ENCODE data around the gene AGPAT3. TPM values are rescaled to one million over a fixed set of nuclear protein-coding genes. Genes with fewer than 3 reads are reported as not detected.
A peak's percentile ranks its signal among the peaks of the same experiment; 100 is the strongest.

The AGPAT3 gene
- total RNA-seq, 2 donors from 2014 or later: 21.2 to 109 TPM

- DNase-seq (ENCODE audit: low spot score in 2 of 2) (no peak), ATAC-seq (no peak)
- Mint-ChIP-seq H3K36me3 (peaks cover 0 to 6% of the 10 kb centered on the region in 2 donors), H3K27ac (peak overlapping the region; percentile 60 to 77), H3K9me3 (no peaks in the 10 kb centered on the region)
Observed at GRCh38 chr21:43929217-43929971, 64.4 kb downstream of the AGPAT3 start.

GRCh38 chr21:43930074-43930847, 65.2 kb downstream of the AGPAT3 start:
- no peak for ATAC-seq
- DNase-seq (ENCODE audit: low spot score in 2 of 2): no peak
- no peaks in the 10 kb centered on the region for H3K9me3 Mint-ChIP-seq
- H3K36me3 Mint-ChIP-seq: peaks cover 0 to 6% of the 10 kb centered on the region in 2 donors
- H3K27ac Mint-ChIP-seq: peak overlapping the region in 1 of 2 donors; percentile 77

- peaks cover 0 to 6% of the 10 kb centered on the region in 2 donors for H3K36me3 Mint-ChIP-seq
- DNase-seq (ENCODE audit: low spot score in 2 of 2): no peak
Observed at GRCh38 chr21:43930848-43931375, 65.9 kb downstream of the AGPAT3 start.

GRCh38 chr21:43931489-43931888, 66.5 kb downstream of the AGPAT3 start:
- peaks cover 0 to 6% of the 10 kb centered on the region in 2 donors for H3K36me3 Mint-ChIP-seq
- DNase-seq (ENCODE audit: low spot score in 2 of 2) (no peak), ATAC-seq (no peak)
- H3K9me3 Mint-ChIP-seq: no peaks in the 10 kb centered on the region
- peak overlapping the region in 1 of 2 donors; percentile 58 for H3K27ac Mint-ChIP-seq

More at GRCh38 chr21:43930848-43931375, 65.9 kb downstream of the AGPAT3 start:
- H3K27ac Mint-ChIP-seq: peak overlapping the region; percentile 12 to 29
- no peak for ATAC-seq
- H3K9me3 Mint-ChIP-seq: no peaks in the 10 kb centered on the region

GRCh38 chr21:43932005-43932404, 67.0 kb downstream of the AGPAT3 start:
- DNase-seq (ENCODE audit: low spot score in 2 of 2): no peak
- no peaks in the 10 kb centered on the region for H3K9me3 Mint-ChIP-seq
- peaks cover 0 to 6% of the 10 kb centered on the region in 2 donors for H3K36me3 Mint-ChIP-seq
- no peak for ATAC-seq
- H3K27ac Mint-ChIP-seq: peak overlapping the region in 1 of 2 donors; percentile 39

- Mint-ChIP-seq H3K36me3 (peaks cover 0 to 6% of the 10 kb centered on the region in 2 donors), H3K27ac (peak overlapping the region in 1 of 2 donors; percentile 72), H3K9me3 (no peaks in the 10 kb centered on the region)
- no peak for ATAC-seq
- no peak for DNase-seq (ENCODE audit: low spot score in 2 of 2)
Observed at GRCh38 chr21:43933199-43933598, 68.2 kb downstream of the AGPAT3 start.

- ATAC-seq (no peak), DNase-seq (ENCODE audit: low spot score in 2 of 2) (no peak)
- H3K27ac Mint-ChIP-seq: no peak overlapping the region
- no peaks in the 10 kb centered on the region for H3K9me3 Mint-ChIP-seq
- H3K36me3 Mint-ChIP-seq: peaks cover 0 to 6% of the 10 kb centered on the region in 2 donors
Observed at GRCh38 chr21:43933680-43934079, 68.7 kb downstream of the AGPAT3 start.

- ATAC-seq: no peak
- no peak for DNase-seq (ENCODE audit: low spot score in 2 of 2)
- Mint-ChIP-seq H3K27ac (peak overlapping the region in 1 of 2 donors; percentile 77), H3K36me3 (peaks cover 0 to 6% of the 10 kb centered on the region in 2 donors), H3K9me3 (no peaks in the 10 kb centered on the region)
Observed at GRCh38 chr21:43934116-43934515, 69.1 kb downstream of the AGPAT3 start.

- Mint-ChIP-seq H3K27ac (peak overlapping the region in 1 of 2 donors; percentile 66), H3K9me3 (no peaks in the 10 kb centered on the region), H3K36me3 (peaks cover 0 to 6% of the 10 kb centered on the region in 2 donors)
- no peak for ATAC-seq
- DNase-seq (ENCODE audit: low spot score in 2 of 2): no peak
Observed at GRCh38 chr21:43934716-43935705, 70.0 kb downstream of the AGPAT3 start.

GRCh38 chr21:43935711-43936110, 70.7 kb downstream of the AGPAT3 start:
- no peak for ATAC-seq
- no peaks in the 10 kb centered on the region for H3K9me3 Mint-ChIP-seq
- DNase-seq (ENCODE audit: low spot score in 2 of 2): no peak
- peak overlapping the region in 1 of 2 donors; percentile 66 for H3K27ac Mint-ChIP-seq
- H3K36me3 Mint-ChIP-seq: peaks cover 0 to 6% of the 10 kb centered on the region in 2 donors

- H3K27ac Mint-ChIP-seq: no peak overlapping the region
- H3K9me3 Mint-ChIP-seq: no peaks in the 10 kb centered on the region
- no peak for ATAC-seq
- peaks cover 0 to 6% of the 10 kb centered on the region in 2 donors for H3K36me3 Mint-ChIP-seq
- DNase-seq (ENCODE audit: low spot score in 2 of 2): no peak
Observed at GRCh38 chr21:43936247-43936967, 71.4 kb downstream of the AGPAT3 start.

- Mint-ChIP-seq H3K27ac (peak overlapping the region in 1 of 2 donors; percentile 43), H3K9me3 (no peaks in the 10 kb centered on the region), H3K36me3 (peaks cover 0 to 6% of the 10 kb centered on the region in 2 donors)
- ATAC-seq (no peak), DNase-seq (ENCODE audit: low spot score in 2 of 2) (no peak)
Observed at GRCh38 chr21:43937051-43937832, 72.2 kb downstream of the AGPAT3 start.

GRCh38 chr21:43937891-43938309, 72.9 kb downstream of the AGPAT3 start:
- H3K36me3 Mint-ChIP-seq: peaks cover 0 to 5% of the 10 kb centered on the region in 2 donors
- H3K9me3 Mint-ChIP-seq: no peaks in the 10 kb centered on the region
- ATAC-seq: peak; percentile 13 to 36
- peak overlapping the region in 1 of 2 donors; percentile 43 for H3K27ac Mint-ChIP-seq
- no peak for DNase-seq (ENCODE audit: low spot score in 2 of 2)

GRCh38 chr21:43938751-43939442, 73.9 kb downstream of the AGPAT3 start:
- Mint-ChIP-seq H3K27ac (peak overlapping the region; percentile 91), H3K36me3 (no peaks in the 10 kb centered on the region), H3K9me3 (no peaks in the 10 kb centered on the region)
- ATAC-seq (peak; percentile 94 to 95), DNase-seq (ENCODE audit: low spot score in 2 of 2) (peak; percentile 88 to 94)
